Suprapubic skin (tissue), 4 donors: ENCODE data around the gene DNASE2B. TPM values are rescaled to one million over a fixed set of nuclear protein-coding genes. Genes with fewer than 3 reads are reported as not detected.
A peak's percentile ranks its signal among the peaks of the same experiment; 100 is the strongest.
"Not testable (repeated sequence)": the region's sequence is repeated elsewhere in the genome, so short reads cannot be mapped to it uniquely, and the experiment has no call there.

Experiments
- DNase-seq, 2 donors: peaks; one replicate each; pipeline ENCODE4 v3.0.0-alpha.2; 2019; ENCODE audit warnings: low spot score in 2 of 2
- H3K27ac ChIP-seq: fragments of 200-600 bp; sonication (generic); one replicate; pipeline ENCODE4 v1.5.1; 2019
- H3K27me3 ChIP-seq: fragments of 200-600 bp; sonication (generic); one replicate; pipeline ENCODE4 v1.5.1; 2019
- H3K36me3 ChIP-seq: fragments of 200-600 bp; sonication (generic); one replicate; pipeline ENCODE4 v1.5.1; 2019
- H3K4me1 ChIP-seq: fragments of 200-600 bp; sonication (generic); one replicate; pipeline ENCODE4 v1.5.1; 2019
- H3K4me3 ChIP-seq: fragments of 200-600 bp; sonication (generic); one replicate; pipeline ENCODE4 v1.5.1; 2019; ENCODE audit warnings: mild to moderate bottlenecking
- H3K9me3 ChIP-seq: fragments of 200-600 bp; sonication (generic); one replicate; pipeline ENCODE4 v1.5.1; 2019
- CTCF ChIP-seq, 2 donors: fragments of 200-600 bp in 1 of 2; fragments of 450-650 bp in 1 of 2; sonication (generic) in 1 of 2; IDR thresholded peaks; one replicate each; pipeline ENCODE4 v1.5.1; 2016 to 2019; ENCODE audit warnings: antibody characterized with exemption in 2 of 2, mild to moderate bottlenecking in 1 of 2, moderate library complexity in 1 of 2
- EP300 ChIP-seq: sonication (generic); formaldehyde crosslinking; IDR thresholded peaks from one replicate; pipeline ENCODE4 v1.6.1; 2017; ENCODE audit warnings: antibody characterized with exemption
- POLR2A ChIP-seq, 2 donors: fragments of 450-650 bp; IDR thresholded peaks; one replicate each; pipeline ENCODE4 v1.6.1; 2017; ENCODE audit warnings: antibody characterized with exemption in 2 of 2, mild to moderate bottlenecking in 2 of 2, moderate library complexity in 2 of 2
- POLR2AphosphoS5 ChIP-seq, 3 donors: sonication (generic); formaldehyde crosslinking; IDR thresholded peaks; one replicate each; pipeline ENCODE4 v1.6.1; 2017; ENCODE audit warnings: antibody characterized with exemption in 3 of 3
- WGBS: methylation state at CpG from one replicate; pipeline ENCODE4 v1.1.5; 2018; 5-methylcytosine and 5-hydroxymethylcytosine counted together
- total RNA-seq, 4 donors: library from RNA; depleted of rRNA; stranded (reverse); fragments of >200 nt; gene quantifications; one replicate each; pipeline ENCODE4 v1.1.0, GENCODE V29; 2016

Gene DNASE2B
- total RNA-seq, 4 donors from 2014 or later: 1.2 TPM; not detected in 3

GRCh38 chr1:84434081-84434769, 35.9 kb downstream of the DNASE2B start:
- Histone ChIP-seq H3K36me3 (no peaks in the 10 kb centered on the region), H3K27me3 (no peaks in the 10 kb centered on the region), H3K27ac (no peak overlapping the region), H3K4me3 (no peak overlapping the region), H3K4me1 (peaks cover 19% of the 10 kb centered on the region), H3K9me3 (no peaks in the 10 kb centered on the region)
- WGBS: 70% methylated on average over 6 of the region's 6 CpGs
- TF ChIP-seq POLR2A (IDR thresholded peaks at IDR 0.05): no peak
- TF ChIP-seq EP300: no peak
- no peak for TF ChIP-seq CTCF (IDR thresholded peaks at IDR 0.05)
- no peak for DNase-seq

DNA sequence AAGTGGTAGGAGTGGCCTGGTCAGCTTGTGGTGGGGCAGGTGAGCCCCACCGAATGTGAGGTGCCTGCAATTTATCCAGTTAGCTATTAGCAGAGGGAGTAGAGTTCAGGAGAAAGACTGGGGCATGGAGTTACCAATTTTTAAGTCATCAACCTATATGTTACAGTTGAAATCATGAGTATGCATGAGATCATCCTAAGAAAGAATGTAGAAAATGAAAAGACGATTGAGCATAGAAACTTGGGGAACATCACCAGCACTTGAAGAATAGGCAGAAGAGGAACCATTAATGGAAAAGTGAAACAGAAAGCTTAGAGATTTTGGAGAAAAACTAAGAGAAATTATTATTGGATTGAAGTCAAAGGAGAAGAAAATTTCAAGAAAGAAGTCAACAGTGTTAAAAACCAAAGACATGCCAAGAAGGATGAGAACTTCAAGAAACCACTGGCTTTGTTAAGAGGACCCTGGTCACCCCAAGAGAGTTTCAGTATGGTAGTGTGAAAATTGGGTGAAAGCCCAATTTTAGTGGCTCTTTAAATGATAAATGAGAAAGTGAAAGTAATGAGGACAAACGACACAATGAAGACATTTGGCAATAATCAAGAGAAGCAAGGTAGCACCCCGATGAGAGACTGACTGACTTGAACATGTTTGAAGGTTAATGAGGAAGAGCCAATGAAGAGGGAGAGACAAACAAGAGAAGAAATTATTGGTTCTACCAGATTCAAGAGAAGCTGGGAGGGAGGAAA, 36.7 kb downstream of the DNASE2B start:
- no peak overlapping the region for H3K27ac ChIP-seq
- no peaks in the 10 kb centered on the region for H3K27me3 ChIP-seq
- DNase-seq: no peak
- H3K36me3 ChIP-seq: no peaks in the 10 kb centered on the region
- 33% methylated on average over 4 of the region's 4 CpGs for WGBS
- TF ChIP-seq CTCF (IDR thresholded peaks at IDR 0.05) (no peak), EP300 (no peak), POLR2AphosphoS5 (IDR thresholded peaks at IDR 0.05) (no peak), POLR2A (IDR thresholded peaks at IDR 0.05) (no peak)
- no peaks in the 10 kb centered on the region for H3K9me3 ChIP-seq
- no peak overlapping the region for H3K4me3 ChIP-seq
- peaks cover 19% of the 10 kb centered on the region for H3K4me1 ChIP-seq

DNA sequence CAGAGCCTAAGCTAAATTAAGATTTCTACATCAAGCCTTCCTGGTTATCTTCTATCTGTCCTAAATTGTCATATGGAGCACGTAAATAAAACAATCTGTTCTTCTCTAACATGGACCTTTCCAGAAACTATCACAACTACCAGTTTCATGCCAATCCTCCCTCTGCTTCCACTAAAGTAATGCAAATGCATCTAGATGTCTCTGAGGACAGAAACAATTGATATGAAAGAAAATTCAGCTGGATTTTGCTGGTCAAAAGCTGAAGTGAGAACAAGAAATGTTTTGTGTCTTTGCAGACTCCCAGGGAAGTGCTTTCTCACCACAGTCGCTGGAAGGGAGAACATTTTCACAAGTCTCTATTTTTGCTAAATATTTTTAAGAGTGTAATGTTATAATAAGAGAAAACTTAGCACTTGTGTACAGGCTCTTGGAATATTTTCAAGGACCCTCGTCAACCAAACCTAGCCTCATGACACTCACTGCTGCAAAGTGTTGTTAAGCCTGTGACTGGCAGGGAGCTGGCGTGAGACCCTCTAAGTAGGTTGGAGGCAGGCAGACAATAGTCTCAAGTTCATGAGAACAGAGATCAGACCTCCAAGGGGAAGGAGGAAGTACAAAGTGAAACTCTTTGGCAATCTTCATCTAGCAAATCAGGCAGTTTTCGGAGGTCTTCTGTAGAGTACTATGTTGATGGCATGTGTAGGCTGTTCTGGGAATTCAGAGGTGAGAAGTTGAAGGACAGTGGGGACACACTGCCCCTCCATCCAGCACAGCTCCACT, 38.8 kb downstream of the DNASE2B start:
- DNase-seq: no peak
- H3K4me3 ChIP-seq: no peak overlapping the region
- TF ChIP-seq EP300 (no peak), CTCF (IDR thresholded peaks at IDR 0.05) (no peak)
- H3K36me3 ChIP-seq: no peaks in the 10 kb centered on the region
- peaks cover 19% of the 10 kb centered on the region for H3K4me1 ChIP-seq
- H3K9me3 ChIP-seq: no peaks in the 10 kb centered on the region
- H3K27me3 ChIP-seq: no peaks in the 10 kb centered on the region
- H3K27ac ChIP-seq: no peak overlapping the region
- WGBS: 67% methylated on average over 5 of the region's 5 CpGs

DNA sequence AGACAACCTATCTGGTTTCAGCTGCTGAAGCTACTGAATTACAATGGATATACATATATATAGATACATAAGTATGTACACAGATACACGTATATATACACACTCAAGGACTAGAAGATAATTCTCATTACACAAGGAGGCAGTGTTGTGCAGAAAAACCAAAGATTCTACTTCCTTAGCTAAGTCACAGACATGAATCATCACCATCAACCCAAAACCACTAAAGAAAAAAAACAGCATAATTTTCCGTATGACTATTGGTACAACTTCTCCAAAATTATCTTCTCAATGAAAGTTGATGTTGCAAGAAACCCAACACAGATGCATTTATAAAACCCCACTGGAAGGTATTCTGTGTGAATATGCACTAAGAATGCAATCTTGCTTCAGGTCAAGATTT, 44.0 kb downstream of the DNASE2B start:
- Histone ChIP-seq H3K9me3 (no peaks in the 10 kb centered on the region), H3K27ac (no peak overlapping the region), H3K27me3 (no peaks in the 10 kb centered on the region), H3K36me3 (no peaks in the 10 kb centered on the region), H3K4me3 (no peak overlapping the region), H3K4me1 (no peaks in the 10 kb centered on the region)
- 4% methylated on average over 2 of the region's 2 CpGs for WGBS
- TF ChIP-seq EP300 (no peak), CTCF (IDR thresholded peaks at IDR 0.05) (peak in 1 of 2 donors; percentile 33), POLR2A (IDR thresholded peaks at IDR 0.05) (no peak), POLR2AphosphoS5 (IDR thresholded peaks at IDR 0.05) (no peak)
- DNase-seq: no peak

- not testable (repeated sequence) for H3K27ac ChIP-seq, H3K36me3 ChIP-seq, H3K27me3 ChIP-seq, H3K4me1 ChIP-seq, H3K4me3 ChIP-seq, DNase-seq, H3K9me3 ChIP-seq
- WGBS: 71% methylated on average over 3 of the region's 7 CpGs
These were observed 44.7 kb downstream of the DNASE2B start for GRCh38 chr1:84442747-84443646.

DNA sequence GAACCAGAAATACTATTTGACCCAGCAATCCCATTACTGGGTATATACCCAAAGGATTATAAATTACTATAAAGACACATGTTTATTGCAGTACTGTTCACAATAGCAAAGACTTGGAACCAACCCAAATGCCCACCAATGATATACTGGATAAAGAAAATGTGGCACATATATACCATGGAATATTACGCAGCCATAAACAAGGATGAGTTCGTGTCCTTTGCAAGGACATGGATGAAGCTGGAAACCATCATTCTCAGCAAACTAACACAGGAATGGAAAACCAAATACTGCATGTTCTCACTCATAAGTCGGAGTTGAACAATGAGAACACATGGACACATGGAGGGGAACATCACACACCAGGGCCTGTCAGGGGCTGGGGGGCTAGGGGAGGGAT, 50.4 kb downstream of the DNASE2B start:
- H3K9me3 ChIP-seq, H3K4me1 ChIP-seq, DNase-seq, H3K27ac ChIP-seq, H3K27me3 ChIP-seq, H3K4me3 ChIP-seq, H3K36me3 ChIP-seq: not testable (repeated sequence)
- 88% methylated on average over 3 of the region's 3 CpGs for WGBS
